Cardiac muscle cell (in vitro differentiated cells and primary cell): ENCODE measurements around the gene PPP6R1. TPM values are rescaled to one million over a fixed set of nuclear protein-coding genes. Genes with fewer than 3 reads are reported as not detected.

Experiments
- DNase-seq, 2 donors: peaks; one replicate each; pipeline versions ENCODE4 v3.0.0 to v3.0.0-alpha.2; 2010 to 2017; ENCODE audit warnings: low read depth in 1 of 2, low spot score in 1 of 2
- H3K27ac ChIP-seq: fragments of 200-600 bp; sonication (generic); 2 replicates; pipeline ENCODE4 v1.5.1; 2016
- H3K27me3 ChIP-seq: fragments of 200-600 bp; sonication (generic); 2 replicates; pipeline ENCODE4 v1.6.0; 2016; ENCODE audit warnings: control low read depth
- H3K36me3 ChIP-seq: fragments of 200-600 bp; sonication (generic); 2 replicates; pipeline ENCODE4 v1.5.1; 2016; ENCODE audit warnings: control low read depth
- H3K4me1 ChIP-seq: fragments of 200-600 bp; sonication (generic); 2 replicates; pipeline ENCODE4 v1.8.1; 2017; ENCODE audit warnings: low read depth, mild to moderate bottlenecking, mixed run types
- H3K4me3 ChIP-seq: fragments of 200-600 bp; sonication (generic); 2 replicates; pipeline ENCODE4 v1.5.1; 2016; ENCODE audit warnings: mild to moderate bottlenecking
- H3K9me3 ChIP-seq: fragments of 200-600 bp; sonication (generic); 2 replicates; pipeline ENCODE4 v1.5.1; 2017; ENCODE audit warnings: low read depth, mild to moderate bottlenecking, control low read depth
- CTCF ChIP-seq: IDR thresholded peaks from 2 replicates; pipeline ENCODE4 v1.5.1; 2012; ENCODE audit warnings: low read depth, mild to moderate bottlenecking, low read length
- polyA plus RNA-seq: library from polyadenylated mRNA; unstranded; fragments of >200 nt; fragmentation: Nextera tagmentation; extraction: Ambion mirVana; gene quantifications from 2 replicates; pipeline ENCODE4 v1.2.1, GENCODE V29; 2016
- total RNA-seq: library from RNA; depleted of rRNA; stranded (reverse); fragments of >200 nt; gene quantifications from 2 replicates; pipeline ENCODE4 v1.2.3, GENCODE V29; 2016

The PPP6R1 gene
- total and polyA plus RNA-seq, 2 experiments from 2014 or later = 91.7 to 98.7 TPM

GRCh38 chr19:55186080-55186479, 72.7 kb downstream of the PPP6R1 start:
- Histone ChIP-seq H3K9me3 (no peaks in the 10 kb centered on the region), H3K4me3 (no peak overlapping the region), H3K36me3 (no peaks in the 10 kb centered on the region), H3K27me3 (peaks cover 38% of the 10 kb centered on the region), H3K4me1 (no peaks in the 10 kb centered on the region), H3K27ac (no peak overlapping the region)
- TF ChIP-seq CTCF = no peak
- no peak for DNase-seq

GRCh38 chr19:55181740-55182139, 77.1 kb downstream of the PPP6R1 start:
- Histone ChIP-seq H3K9me3 (no peaks in the 10 kb centered on the region), H3K4me3 (no peak overlapping the region), H3K36me3 (no peaks in the 10 kb centered on the region), H3K4me1 (no peaks in the 10 kb centered on the region), H3K27me3 (peaks cover 73% of the 10 kb centered on the region), H3K27ac (no peak overlapping the region)
- no peak for TF ChIP-seq CTCF
- DNase-seq = no peak

Other genes with a start within 250 kb of the PPP6R1 start
- 0.42 and 1.7 TPM in 2 replicates for gene GP6, start 220.8 kb downstream of the PPP6R1 start, total RNA-seq
- gene GP6, start 220.8 kb downstream of the PPP6R1 start, polyA plus RNA-seq = 0.24 TPM in 1 of 2 replicates, not detected in the other
- gene RDH13, start 195.9 kb downstream of the PPP6R1 start, total RNA-seq = 31.9 and 41.0 TPM in 2 replicates
- 23.7 and 27.4 TPM in 2 replicates for gene RDH13, start 195.9 kb downstream of the PPP6R1 start, polyA plus RNA-seq
- gene EPS8L1, start 183.1 kb downstream of the PPP6R1 start, total RNA-seq = 2.0 and 3.9 TPM in 2 replicates
- gene EPS8L1, start 183.1 kb downstream of the PPP6R1 start, polyA plus RNA-seq = 1.1 and 1.2 TPM in 2 replicates
- gene PPP1R12C, start 141.4 kb downstream of the PPP6R1 start, total RNA-seq = 107 and 120 TPM in 2 replicates
- gene PPP1R12C, start 141.4 kb downstream of the PPP6R1 start, polyA plus RNA-seq = 32.9 and 38.0 TPM in 2 replicates
- 16.1 and 25.0 TPM in 2 replicates for gene TNNT1, start 109.8 kb downstream of the PPP6R1 start, total RNA-seq
- 34.7 and 35.5 TPM in 2 replicates for gene TNNT1, start 109.8 kb downstream of the PPP6R1 start, polyA plus RNA-seq
- 64.5 and 78.6 TPM in 2 replicates for gene TNNI3, start 101.3 kb downstream of the PPP6R1 start, total RNA-seq
- gene TNNI3, start 101.3 kb downstream of the PPP6R1 start, polyA plus RNA-seq = 49.8 and 85.5 TPM in 2 replicates
- gene DNAAF3, start 92.4 kb downstream of the PPP6R1 start, total RNA-seq = 3.2 and 3.5 TPM in 2 replicates
- gene DNAAF3, start 92.4 kb downstream of the PPP6R1 start, polyA plus RNA-seq = 7.6 and 14.3 TPM in 2 replicates
- gene SYT5, start 78.7 kb downstream of the PPP6R1 start, total RNA-seq = 0.12 and 0.53 TPM in 2 replicates
- gene SYT5, start 78.7 kb downstream of the PPP6R1 start, polyA plus RNA-seq = not detected in 2 replicates
- 3.0 and 6.9 TPM in 2 replicates for gene PTPRH, start 49.5 kb downstream of the PPP6R1 start, total RNA-seq
- 2.3 TPM in 2 replicates for gene PTPRH, start 49.5 kb downstream of the PPP6R1 start, polyA plus RNA-seq
- gene TMEM86B, start 30.3 kb downstream of the PPP6R1 start, total RNA-seq = 4.2 and 4.7 TPM in 2 replicates
- 2.6 and 5.3 TPM in 2 replicates for gene TMEM86B, start 30.3 kb downstream of the PPP6R1 start, polyA plus RNA-seq
- gene HSPBP1, start 21.1 kb upstream of the PPP6R1 start, total RNA-seq = 47.2 and 77.7 TPM in 2 replicates
- gene HSPBP1, start 21.1 kb upstream of the PPP6R1 start, polyA plus RNA-seq = 68.9 and 123 TPM in 2 replicates
- 34.4 and 34.7 TPM in 2 replicates for gene BRSK1, start 25.0 kb upstream of the PPP6R1 start, total RNA-seq
- gene BRSK1, start 25.0 kb upstream of the PPP6R1 start, polyA plus RNA-seq = 3.5 and 5.6 TPM in 2 replicates
- not detected in 2 replicates for gene TMEM150B, start 66.3 kb upstream of the PPP6R1 start, total RNA-seq
- not detected in 2 replicates for gene TMEM150B, start 66.3 kb upstream of the PPP6R1 start, polyA plus RNA-seq
- gene KMT5C, start 80.9 kb upstream of the PPP6R1 start, total RNA-seq = 58.9 and 82.4 TPM in 2 replicates
- gene KMT5C, start 80.9 kb upstream of the PPP6R1 start, polyA plus RNA-seq = 63.5 and 81.7 TPM in 2 replicates
- gene COX6B2, start 95.7 kb upstream of the PPP6R1 start, total RNA-seq = not detected in 2 replicates
- 0.06 and 0.17 TPM in 2 replicates for gene COX6B2, start 95.7 kb upstream of the PPP6R1 start, polyA plus RNA-seq
- gene GARIN5B, start 104.2 kb upstream of the PPP6R1 start, total RNA-seq = not detected in 2 replicates
- gene GARIN5B, start 104.2 kb upstream of the PPP6R1 start, polyA plus RNA-seq = not detected in 2 replicates
- 0.12 and 0.49 TPM in 2 replicates for gene IL11, start 111.4 kb upstream of the PPP6R1 start, total RNA-seq
- gene IL11, start 111.4 kb upstream of the PPP6R1 start, polyA plus RNA-seq = 0.72 TPM in 1 of 2 replicates, not detected in the other
- gene TMEM190, start 117.8 kb upstream of the PPP6R1 start, total RNA-seq = not detected in 2 replicates
- 0.85 and 1.3 TPM in 2 replicates for gene TMEM190, start 117.8 kb upstream of the PPP6R1 start, polyA plus RNA-seq
- gene TMEM238, start 125.3 kb upstream of the PPP6R1 start, total RNA-seq = 0.27 and 0.35 TPM in 2 replicates
- 1.7 and 4.0 TPM in 2 replicates for gene TMEM238, start 125.3 kb upstream of the PPP6R1 start, polyA plus RNA-seq
- 757 and 1,325 TPM in 2 replicates for gene RPL28, start 126.9 kb upstream of the PPP6R1 start, total RNA-seq
- gene RPL28, start 126.9 kb upstream of the PPP6R1 start, polyA plus RNA-seq = 273 and 320 TPM in 2 replicates
- 54.2 and 244 TPM in 2 replicates for gene UBE2S, start 148.8 kb upstream of the PPP6R1 start, total RNA-seq
- 164 and 471 TPM in 2 replicates for gene UBE2S, start 148.8 kb upstream of the PPP6R1 start, polyA plus RNA-seq
- not detected in 2 replicates for gene SHISA7, start 184.3 kb upstream of the PPP6R1 start, total RNA-seq
- not detected in 2 replicates for gene SHISA7, start 184.3 kb upstream of the PPP6R1 start, polyA plus RNA-seq
- gene ISOC2, start 202.6 kb upstream of the PPP6R1 start, total RNA-seq = 99.4 and 200 TPM in 2 replicates
- 73.9 and 89.7 TPM in 2 replicates for gene ISOC2, start 202.6 kb upstream of the PPP6R1 start, polyA plus RNA-seq
- gene C19orf85, start 205.7 kb upstream of the PPP6R1 start, total RNA-seq = not detected in 2 replicates
- not detected in 2 replicates for gene C19orf85, start 205.7 kb upstream of the PPP6R1 start, polyA plus RNA-seq
- 15.7 and 16.7 TPM in 2 replicates for gene ZNF628, start 217.6 kb upstream of the PPP6R1 start, total RNA-seq
- gene ZNF628, start 217.6 kb upstream of the PPP6R1 start, polyA plus RNA-seq = 0.95 and 0.96 TPM in 2 replicates
- gene NAT14, start 226.2 kb upstream of the PPP6R1 start, total RNA-seq = 56.5 and 78.7 TPM in 2 replicates
- 137 and 138 TPM in 2 replicates for gene NAT14, start 226.2 kb upstream of the PPP6R1 start, polyA plus RNA-seq
- 0.32 and 0.89 TPM in 2 replicates for gene SSC5D, start 229.4 kb upstream of the PPP6R1 start, total RNA-seq
- 0.15 and 0.60 TPM in 2 replicates for gene SSC5D, start 229.4 kb upstream of the PPP6R1 start, polyA plus RNA-seq